Transverse colon (tissue), 4 donors: ENCODE measurements around the gene LEPROT. TPM values are rescaled to one million over a fixed set of nuclear protein-coding genes. Genes with fewer than 3 reads are reported as not detected.

Source experiments
- DNase-seq: peaks from one replicate; pipeline ENCODE4 v3.0.0-alpha.2; 2019
- H3K27ac ChIP-seq, 4 donors: fragments of 200-600 bp; sonication (generic); 2 replicates each; pipeline ENCODE4 v1.5.1; 2016 to 2018; ENCODE audit warnings: inconsistent platforms in 4 of 4
- H3K27me3 ChIP-seq: fragments of 200-600 bp; sonication (generic); 2 replicates; pipeline ENCODE4 v1.5.1; 2017; ENCODE audit warnings: inconsistent platforms
- H3K36me3 ChIP-seq, 4 donors: fragments of 200-600 bp; sonication (generic); 2 replicates each; pipeline ENCODE4 v1.5.1; 2017 to 2019; ENCODE audit warnings: inconsistent platforms in 4 of 4
- H3K4me1 ChIP-seq, 4 donors: fragments of 200-600 bp; sonication (generic); 2 replicates each; pipeline ENCODE4 v1.5.1; 2017 to 2020; ENCODE audit warnings: inconsistent platforms in 4 of 4
- H3K4me3 ChIP-seq, 4 donors: fragments of 200-600 bp; sonication (generic); 1 replicate in 1 of 4; 2 replicates in 3 of 4; pipeline versions ENCODE4 v1.5.1 to v1.6.1; 2017 to 2019; ENCODE audit warnings: inconsistent platforms in 4 of 4
- H3K9me3 ChIP-seq, 2 donors: fragments of 200-600 bp; sonication (generic); 2 replicates each; pipeline ENCODE4 v1.5.1; 2017 to 2019; ENCODE audit warnings: inconsistent platforms in 2 of 2
- CTCF ChIP-seq, 5 experiments: fragments of 200-600 bp in 3 of 5; fragments of 450-650 bp in 2 of 5; sonication (generic) in 3 of 5; IDR thresholded peaks; 1 replicate in 2 of 5; 2 replicates in 3 of 5; pipeline ENCODE4 v1.5.1; 2016 to 2017; ENCODE audit warnings: antibody characterized with exemption in 5 of 5, inconsistent platforms in 3 of 5, mild to moderate bottlenecking in 2 of 5, moderate library complexity in 1 of 5
- EP300 ChIP-seq: sonication (generic); formaldehyde crosslinking; IDR thresholded peaks from one replicate; pipeline ENCODE4 v1.6.1; 2017; ENCODE audit warnings: antibody characterized with exemption, low read depth
- POLR2A ChIP-seq: fragments of 450-650 bp; IDR thresholded peaks from one replicate; pipeline ENCODE4 v1.6.1; 2016; ENCODE audit warnings: antibody characterized with exemption, mild to moderate bottlenecking, moderate library complexity
- POLR2AphosphoS5 ChIP-seq, 3 donors: sonication (generic); formaldehyde crosslinking; IDR thresholded peaks; one replicate each; pipeline ENCODE4 v1.6.1; 2016; ENCODE audit warnings: antibody characterized with exemption in 3 of 3
- WGBS, 2 donors: methylation state at CpG; one replicate each; pipeline ENCODE4 v1.1.5; 2018; ENCODE audit warnings: low coverage in 1 of 2; 5-methylcytosine and 5-hydroxymethylcytosine counted together
- in situ Hi-C, 4 donors: fragments of 200-750 bp; cut with MboI; loops; one replicate each; pipeline versions ENCODE4 v1.15.0 to v1.15.1; 2017; ENCODE audit warnings: low sequenced_read_pairs in 3 of 4, low pct_ligation_motif_present in 1 of 4, low pct_unique_long_range_greater_than_20kb in 1 of 4
- intact Hi-C: fragments of 100-400 bp; cut with DNase I; formaldehyde crosslinking; loops from one replicate; pipeline ENCODE4 v1.15.1; 2023; ENCODE audit warnings: low total_unique reads
- total RNA-seq, 4 donors: library from RNA; depleted of rRNA; stranded (reverse); fragments of >200 nt; gene quantifications; one replicate each; pipeline ENCODE4 v1.1.0, GENCODE V29; 2016

The LEPROT gene
- total RNA-seq, 4 donors from 2014 or later = 14.1 to 69.4 (median 36.6) TPM

- H3K27me3 ChIP-seq = no peaks in the 10 kb centered on the region
- no peak for DNase-seq
- no peak overlapping the region for H3K27ac ChIP-seq
- H3K4me3 ChIP-seq = no peak overlapping the region
- TF ChIP-seq POLR2AphosphoS5 (IDR thresholded peaks at IDR 0.05) (no peak), CTCF (IDR thresholded peaks at IDR 0.05) (no peak), POLR2A (no peak), EP300 (no peak)
- H3K36me3 ChIP-seq = no peaks in the 10 kb centered on the region
- no peaks in the 10 kb centered on the region for H3K4me1 ChIP-seq
- intact Hi-C loops = no loop called here
- no peaks in the 10 kb centered on the region for H3K9me3 ChIP-seq
- WGBS, 2 donors = 67 to 76% methylated on average over 1 to 3 of the region's 3 CpGs
- in situ Hi-C loops = no loop called here
Measured at GRCh38 chr1:65395887-65396612, 24.4 kb upstream of the LEPROT start.

- in situ Hi-C loops = no loop called here
Measured at GRCh38 chr1:65398083-65398482, 22.4 kb upstream of the LEPROT start.

GRCh38 chr1:65399003-65399402 lies 21.5 kb upstream of the LEPROT start:
- Histone ChIP-seq H3K27ac (no peak overlapping the region), H3K4me1 (no peaks in the 10 kb centered on the region), H3K4me3 (no peak overlapping the region), H3K27me3 (no peaks in the 10 kb centered on the region), H3K36me3 (no peaks in the 10 kb centered on the region), H3K9me3 (no peaks in the 10 kb centered on the region)
- intact Hi-C loops = no loop called here
- DNase-seq = no peak
- no peak for TF ChIP-seq POLR2AphosphoS5 (IDR thresholded peaks at IDR 0.05)
- TF ChIP-seq EP300 = no peak
- no peak for TF ChIP-seq POLR2A
- TF ChIP-seq CTCF (IDR thresholded peaks at IDR 0.05) = no peak
- 95 to 100% methylated on average over 1 of the region's 1 CpG for WGBS, 2 donors
- in situ Hi-C loops = no loop called here

More at GRCh38 chr1:65398083-65398482, 22.4 kb upstream of the LEPROT start:
- no peak for TF ChIP-seq CTCF (IDR thresholded peaks at IDR 0.05)
- no peak for TF ChIP-seq POLR2A
- TF ChIP-seq POLR2AphosphoS5 (IDR thresholded peaks at IDR 0.05) = no peak
- TF ChIP-seq EP300 = no peak
- Histone ChIP-seq H3K27ac (no peak overlapping the region), H3K4me1 (no peaks in the 10 kb centered on the region), H3K9me3 (no peaks in the 10 kb centered on the region), H3K36me3 (no peaks in the 10 kb centered on the region), H3K4me3 (no peak overlapping the region), H3K27me3 (no peaks in the 10 kb centered on the region)
- WGBS, 2 donors = 77 to 98% methylated on average over 1 of the region's 1 CpG
- intact Hi-C loops = no loop called here
- DNase-seq = no peak

GRCh38 chr1:65401612-65402011 lies 18.9 kb upstream of the LEPROT start:
- no peak for TF ChIP-seq POLR2AphosphoS5 (IDR thresholded peaks at IDR 0.05)
- TF ChIP-seq POLR2A = no peak
- no peak for TF ChIP-seq EP300
- no peak for TF ChIP-seq CTCF (IDR thresholded peaks at IDR 0.05)
- intact Hi-C loops = no loop called here
- no peaks in the 10 kb centered on the region for H3K9me3 ChIP-seq
- H3K36me3 ChIP-seq = no peaks in the 10 kb centered on the region
- H3K4me1 ChIP-seq = no peaks in the 10 kb centered on the region
- H3K27ac ChIP-seq = no peak overlapping the region
- in situ Hi-C loops = loop anchor here in 2 of 4 donors (25.0 kb wide), 2 partner anchors 314 to 339 kb away; no protein-coding TSS in a partner anchor
- H3K27me3 ChIP-seq = no peaks in the 10 kb centered on the region
- WGBS, 2 donors = 92 to 94% methylated on average over 3 of the region's 3 CpGs
- H3K4me3 ChIP-seq = no peak overlapping the region
- DNase-seq = no peak
